ENCODE results near the gene C1QC. TPM values are rescaled to one million over a fixed set of nuclear protein-coding genes. Genes with fewer than 3 reads are reported as not detected.

Gene C1QC
- polyA plus RNA-seq, 1 experiment, result not detected

DNA sequence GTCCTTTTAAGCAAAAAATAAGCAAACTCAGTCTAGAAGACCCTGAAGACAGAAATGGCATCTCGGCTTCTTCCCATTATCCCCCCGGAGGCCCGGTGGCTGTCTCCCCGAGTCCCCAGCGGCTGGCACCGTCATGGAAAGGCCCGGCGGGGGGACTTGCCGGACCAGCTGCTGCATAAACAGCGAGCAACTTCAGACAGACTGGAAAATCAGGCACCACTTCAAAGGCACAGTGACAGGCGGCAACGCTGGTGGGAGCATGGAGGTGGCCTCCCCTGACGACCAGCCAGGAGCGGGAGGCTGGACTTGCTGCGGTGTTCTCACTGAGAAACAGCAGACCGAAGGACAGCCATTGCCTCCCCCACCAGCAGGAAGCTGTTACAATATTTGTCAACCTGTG, 25.4 kb upstream of the C1QC start:
- ChIA-PET POLR2A (no interaction called here), CTCF (no interaction called here)
- peaks cover 17% of the 10 kb centered on the region for H3K27me3 ChIP-seq (ENCODE audit: control insufficient read depth, insufficient read depth, low read length)

GRCh38 chr1:22619252-22619651, 24.2 kb upstream of the C1QC start:
- DNase-seq (ENCODE audit: low read depth), result no peak
- POLR2A ChIA-PET, result no interaction called here
- CTCF ChIA-PET, result no interaction called here
- peaks cover 19% of the 10 kb centered on the region for H3K27me3 ChIP-seq (ENCODE audit: control insufficient read depth, insufficient read depth, low read length)
- no peak for TF ChIP-seq CTCF (IDR thresholded peaks at IDR 0.05; ENCODE audit: insufficient read depth, low read depth, low read length)
- no peaks in the 10 kb centered on the region for H3K36me3 ChIP-seq (ENCODE audit: control insufficient read depth, insufficient read depth, low read length)
- no peak overlapping the region for H3K4me3 ChIP-seq (ENCODE audit: low read depth, low read length)

More for the DNA sequence above, 25.4 kb upstream of the C1QC start:
- H3K36me3 ChIP-seq (ENCODE audit: control insufficient read depth, insufficient read depth, low read length), result no peaks in the 10 kb centered on the region
- DNase-seq (ENCODE audit: low read depth), result no peak
- TF ChIP-seq CTCF (IDR thresholded peaks at IDR 0.05; ENCODE audit: insufficient read depth, low read depth, low read length), result no peak
- no peak overlapping the region for H3K4me3 ChIP-seq (ENCODE audit: low read depth, low read length)

GRCh38 chr1:22619798-22620197, 23.6 kb upstream of the C1QC start:
- ChIA-PET CTCF (no interaction called here), POLR2A (no interaction called here)
- TF ChIP-seq CTCF (IDR thresholded peaks at IDR 0.05; ENCODE audit: insufficient read depth, low read depth, low read length), result no peak
- Histone ChIP-seq H3K36me3 (ENCODE audit: control insufficient read depth, insufficient read depth, low read length) (no peaks in the 10 kb centered on the region), H3K27me3 (ENCODE audit: control insufficient read depth, insufficient read depth, low read length) (peaks cover 19% of the 10 kb centered on the region), H3K4me3 (ENCODE audit: low read depth, low read length) (no peak overlapping the region)
- no peak for DNase-seq (ENCODE audit: low read depth)

DNA sequence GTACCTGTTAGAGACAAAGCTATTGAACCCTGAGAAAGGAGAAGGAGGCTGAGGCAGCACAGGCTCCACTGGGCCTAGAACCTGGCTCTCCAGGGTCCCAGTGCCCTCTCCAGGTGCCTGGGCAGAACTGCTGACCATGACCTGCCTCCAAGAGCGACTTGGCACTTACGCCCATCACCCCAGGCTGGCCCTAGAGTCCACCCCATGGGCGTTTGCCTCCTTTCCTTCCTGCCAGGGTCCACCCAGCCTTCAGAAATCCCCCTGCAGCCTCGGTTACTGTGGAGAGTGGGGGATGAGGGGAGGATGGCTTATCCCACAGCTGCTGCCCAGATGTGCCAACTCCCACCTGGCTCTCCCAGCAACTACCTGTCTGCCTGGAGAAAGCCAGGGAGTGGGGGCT, 21.7 kb upstream of the C1QC start:
- Histone ChIP-seq H3K27me3 (ENCODE audit: control insufficient read depth, insufficient read depth, low read length) (peaks cover 18% of the 10 kb centered on the region), H3K4me3 (ENCODE audit: low read depth, low read length) (no peak overlapping the region), H3K36me3 (ENCODE audit: control insufficient read depth, insufficient read depth, low read length) (no peaks in the 10 kb centered on the region)
- ChIA-PET POLR2A (no interaction called here), CTCF (no interaction called here)
- no peak for DNase-seq (ENCODE audit: low read depth)
- TF ChIP-seq CTCF (IDR thresholded peaks at IDR 0.05; ENCODE audit: insufficient read depth, low read depth, low read length), result no peak

- peaks cover 9% of the 10 kb centered on the region for H3K27me3 ChIP-seq (ENCODE audit: control insufficient read depth, insufficient read depth, low read length)
Observed at GRCh38 chr1:22625262-22625925, 18.0 kb upstream of the C1QC start.

More at GRCh38 chr1:22625262-22625925, 18.0 kb upstream of the C1QC start:
- DNase-seq (ENCODE audit: low read depth), result no peak
- no peak for TF ChIP-seq CTCF (IDR thresholded peaks at IDR 0.05; ENCODE audit: insufficient read depth, low read depth, low read length)
- H3K36me3 ChIP-seq (ENCODE audit: control insufficient read depth, insufficient read depth, low read length), result no peaks in the 10 kb centered on the region
- no peak overlapping the region for H3K4me3 ChIP-seq (ENCODE audit: low read depth, low read length)
- ChIA-PET CTCF (interaction anchor here (2.3 kb wide), 1 partner anchor 16 kb away, joined by 7 read pairs; no protein-coding TSS in a partner anchor), POLR2A (no interaction called here)

Data from BJ (cell line).